GM12801 (cell line): Measurements from ENCODE around the gene TLR6.

Experiments used
- TF ChIP-seq, protein P1 (sequence below): IDR thresholded peaks from one replicate; pipeline ENCODE4 v1.5.1; 2011; ENCODE audit warnings: control low read depth; ENCODE audit not compliant: insufficient read length; ENCODE audit errors: extremely low read depth

The TLR6 gene

DNA sequence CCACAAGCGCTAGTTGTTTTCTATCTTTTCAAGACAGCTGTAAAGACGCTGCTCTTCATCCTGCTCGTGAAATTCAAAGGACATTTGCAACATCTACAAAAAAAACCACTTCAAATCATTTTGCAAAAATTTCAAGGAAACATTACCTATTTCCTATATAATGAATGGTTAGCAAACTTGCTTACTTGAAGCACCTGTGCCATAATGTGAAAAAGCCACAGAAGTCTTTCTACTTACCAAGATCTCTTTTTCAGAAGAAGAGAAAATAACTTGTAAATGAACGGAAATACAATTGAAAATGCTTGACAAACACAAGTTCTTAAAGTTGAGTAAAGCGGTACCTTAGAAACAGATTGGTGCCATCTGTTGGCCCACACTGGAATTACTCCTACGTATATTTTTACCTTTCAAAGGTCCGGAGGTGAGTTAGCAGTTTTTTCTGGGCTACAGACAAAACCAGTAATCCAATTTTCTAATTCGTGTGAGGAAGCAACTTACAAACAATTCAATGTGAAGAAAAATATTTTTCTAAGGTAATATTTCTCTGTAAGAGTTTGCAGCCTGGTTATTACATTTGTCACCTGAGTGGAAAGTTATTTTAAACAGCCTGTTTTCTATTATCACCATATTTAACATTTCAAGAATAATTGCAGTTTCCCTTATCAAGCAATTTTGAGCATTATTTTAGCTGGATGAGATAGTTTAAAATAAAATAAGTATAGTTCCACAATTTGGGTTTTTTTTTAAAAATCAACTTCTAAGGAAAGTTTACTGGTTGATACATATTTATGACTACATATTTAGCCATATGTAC lies at the start of gene TLR6:
Gene TLR6 (minus strand): TSS at position 294 of the 814 bp plus-strand sequence. CDS start 27,344 bp downstream, outside the sequence.
- TF ChIP-seq, protein P1, sequence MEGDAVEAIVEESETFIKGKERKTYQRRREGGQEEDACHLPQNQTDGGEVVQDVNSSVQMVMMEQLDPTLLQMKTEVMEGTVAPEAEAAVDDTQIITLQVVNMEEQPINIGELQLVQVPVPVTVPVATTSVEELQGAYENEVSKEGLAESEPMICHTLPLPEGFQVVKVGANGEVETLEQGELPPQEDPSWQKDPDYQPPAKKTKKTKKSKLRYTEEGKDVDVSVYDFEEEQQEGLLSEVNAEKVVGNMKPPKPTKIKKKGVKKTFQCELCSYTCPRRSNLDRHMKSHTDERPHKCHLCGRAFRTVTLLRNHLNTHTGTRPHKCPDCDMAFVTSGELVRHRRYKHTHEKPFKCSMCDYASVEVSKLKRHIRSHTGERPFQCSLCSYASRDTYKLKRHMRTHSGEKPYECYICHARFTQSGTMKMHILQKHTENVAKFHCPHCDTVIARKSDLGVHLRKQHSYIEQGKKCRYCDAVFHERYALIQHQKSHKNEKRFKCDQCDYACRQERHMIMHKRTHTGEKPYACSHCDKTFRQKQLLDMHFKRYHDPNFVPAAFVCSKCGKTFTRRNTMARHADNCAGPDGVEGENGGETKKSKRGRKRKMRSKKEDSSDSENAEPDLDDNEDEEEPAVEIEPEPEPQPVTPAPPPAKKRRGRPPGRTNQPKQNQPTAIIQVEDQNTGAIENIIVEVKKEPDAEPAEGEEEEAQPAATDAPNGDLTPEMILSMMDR = no peak

- TF ChIP-seq, protein P1 = no peak
Measured at GRCh38 chr4:38905652-38906385, 49.2 kb upstream of the TLR6 start.

DNA sequence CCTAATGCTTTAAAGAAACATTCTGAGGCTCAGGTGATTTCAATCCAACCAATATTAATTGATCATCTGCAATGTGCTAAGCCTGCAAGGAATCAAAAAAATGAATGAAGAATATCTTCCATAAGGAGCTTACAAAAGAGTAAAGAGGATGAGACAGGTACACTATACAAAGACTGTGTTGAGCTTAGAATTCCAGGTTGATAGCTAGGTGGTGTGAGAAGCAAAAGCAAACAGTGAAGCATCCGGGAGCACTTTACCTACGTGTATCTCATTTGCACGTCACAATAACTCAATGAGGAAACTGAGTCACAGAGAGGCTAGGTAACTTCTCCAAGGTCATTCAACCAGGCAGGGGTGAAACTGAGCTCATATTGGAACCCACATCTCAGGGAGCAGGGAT lies 48.1 kb upstream of the TLR6 start:
- TF ChIP-seq, protein P1 = no peak

- TF ChIP-seq, protein P1 = no peak
Measured at GRCh38 chr4:38904090-38904666, 47.6 kb upstream of the TLR6 start.

GRCh38 chr4:38902695-38903094 lies 46.1 kb upstream of the TLR6 start:
- TF ChIP-seq, protein P1 = no peak

DNA sequence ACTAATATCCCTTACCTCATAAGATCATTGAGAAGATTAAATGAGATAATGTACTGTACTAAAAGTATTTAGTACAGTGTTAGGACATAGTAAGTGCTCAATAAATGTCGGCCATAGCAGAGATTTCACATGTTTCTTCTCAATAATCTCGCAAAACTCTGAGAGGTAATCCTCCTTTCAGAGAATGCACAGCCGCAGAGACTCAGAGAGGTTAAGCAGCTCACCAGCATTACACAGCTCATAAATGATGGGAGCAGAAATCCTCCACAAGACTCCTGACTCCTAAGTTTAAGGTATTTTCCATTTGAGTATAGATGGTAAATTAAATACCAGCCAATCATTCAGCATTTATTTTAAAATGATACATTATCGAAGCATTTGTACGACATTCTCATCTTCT lies 45.6 kb upstream of the TLR6 start:
- TF ChIP-seq, protein P1 = no peak

GRCh38 chr4:38898245-38898644 lies 41.6 kb upstream of the TLR6 start:
- TF ChIP-seq, protein P1 = no peak
